HL-60 (cell line): ENCODE measurements around the gene MYH9.

ENCODE experiments used
- POLR2AphosphoS5 ChIP-seq: IDR thresholded peaks from 2 replicates; pipeline ENCODE4 v1.6.1; 2012; ENCODE audit warnings: low read depth
- TF ChIP-seq, protein P1 (sequence below): IDR thresholded peaks from one replicate; pipeline ENCODE4 v1.5.1; 2011; ENCODE audit warnings: low read length, control low read depth, inconsistent platforms; ENCODE audit not compliant: insufficient read depth
- TF ChIP-seq, protein P2 (sequence below): IDR thresholded peaks from 2 replicates; pipeline ENCODE4 v1.6.1; 2012; ENCODE audit warnings: low read depth; ENCODE audit not compliant: insufficient replicate concordance

DNA sequence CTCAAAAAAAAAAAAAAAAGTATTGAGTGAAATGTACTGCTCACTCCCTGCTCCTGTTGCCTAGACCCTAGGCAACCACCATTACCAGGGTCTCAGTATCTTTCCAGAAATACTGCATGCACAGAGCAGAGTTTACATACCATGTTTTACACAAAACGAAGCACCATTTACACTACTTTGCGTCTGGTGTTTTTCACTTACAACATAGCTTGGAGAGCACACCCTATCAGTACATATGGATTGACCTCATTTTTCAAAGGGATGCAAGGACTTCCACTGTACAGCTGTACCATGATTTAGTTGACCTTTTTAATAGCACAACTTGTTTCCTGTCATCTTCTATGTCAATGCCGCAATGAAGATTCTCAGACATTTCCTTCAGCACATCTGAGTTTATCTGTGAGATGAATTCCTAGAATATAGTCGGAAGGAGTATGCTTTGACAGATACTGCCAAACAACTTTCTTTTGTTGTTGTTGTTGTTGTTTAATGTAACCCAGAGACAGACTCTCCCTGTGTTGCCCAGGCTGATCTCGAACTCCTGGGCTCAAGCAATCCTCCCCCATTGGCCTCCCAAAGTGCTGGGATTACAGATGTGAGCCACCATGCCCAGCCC is 6.1 kb downstream of the MYH9 start:
- TF ChIP-seq POLR2AphosphoS5 = no peak
- TF ChIP-seq, protein P1, sequence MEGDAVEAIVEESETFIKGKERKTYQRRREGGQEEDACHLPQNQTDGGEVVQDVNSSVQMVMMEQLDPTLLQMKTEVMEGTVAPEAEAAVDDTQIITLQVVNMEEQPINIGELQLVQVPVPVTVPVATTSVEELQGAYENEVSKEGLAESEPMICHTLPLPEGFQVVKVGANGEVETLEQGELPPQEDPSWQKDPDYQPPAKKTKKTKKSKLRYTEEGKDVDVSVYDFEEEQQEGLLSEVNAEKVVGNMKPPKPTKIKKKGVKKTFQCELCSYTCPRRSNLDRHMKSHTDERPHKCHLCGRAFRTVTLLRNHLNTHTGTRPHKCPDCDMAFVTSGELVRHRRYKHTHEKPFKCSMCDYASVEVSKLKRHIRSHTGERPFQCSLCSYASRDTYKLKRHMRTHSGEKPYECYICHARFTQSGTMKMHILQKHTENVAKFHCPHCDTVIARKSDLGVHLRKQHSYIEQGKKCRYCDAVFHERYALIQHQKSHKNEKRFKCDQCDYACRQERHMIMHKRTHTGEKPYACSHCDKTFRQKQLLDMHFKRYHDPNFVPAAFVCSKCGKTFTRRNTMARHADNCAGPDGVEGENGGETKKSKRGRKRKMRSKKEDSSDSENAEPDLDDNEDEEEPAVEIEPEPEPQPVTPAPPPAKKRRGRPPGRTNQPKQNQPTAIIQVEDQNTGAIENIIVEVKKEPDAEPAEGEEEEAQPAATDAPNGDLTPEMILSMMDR = no peak
- TF ChIP-seq, protein P2, sequence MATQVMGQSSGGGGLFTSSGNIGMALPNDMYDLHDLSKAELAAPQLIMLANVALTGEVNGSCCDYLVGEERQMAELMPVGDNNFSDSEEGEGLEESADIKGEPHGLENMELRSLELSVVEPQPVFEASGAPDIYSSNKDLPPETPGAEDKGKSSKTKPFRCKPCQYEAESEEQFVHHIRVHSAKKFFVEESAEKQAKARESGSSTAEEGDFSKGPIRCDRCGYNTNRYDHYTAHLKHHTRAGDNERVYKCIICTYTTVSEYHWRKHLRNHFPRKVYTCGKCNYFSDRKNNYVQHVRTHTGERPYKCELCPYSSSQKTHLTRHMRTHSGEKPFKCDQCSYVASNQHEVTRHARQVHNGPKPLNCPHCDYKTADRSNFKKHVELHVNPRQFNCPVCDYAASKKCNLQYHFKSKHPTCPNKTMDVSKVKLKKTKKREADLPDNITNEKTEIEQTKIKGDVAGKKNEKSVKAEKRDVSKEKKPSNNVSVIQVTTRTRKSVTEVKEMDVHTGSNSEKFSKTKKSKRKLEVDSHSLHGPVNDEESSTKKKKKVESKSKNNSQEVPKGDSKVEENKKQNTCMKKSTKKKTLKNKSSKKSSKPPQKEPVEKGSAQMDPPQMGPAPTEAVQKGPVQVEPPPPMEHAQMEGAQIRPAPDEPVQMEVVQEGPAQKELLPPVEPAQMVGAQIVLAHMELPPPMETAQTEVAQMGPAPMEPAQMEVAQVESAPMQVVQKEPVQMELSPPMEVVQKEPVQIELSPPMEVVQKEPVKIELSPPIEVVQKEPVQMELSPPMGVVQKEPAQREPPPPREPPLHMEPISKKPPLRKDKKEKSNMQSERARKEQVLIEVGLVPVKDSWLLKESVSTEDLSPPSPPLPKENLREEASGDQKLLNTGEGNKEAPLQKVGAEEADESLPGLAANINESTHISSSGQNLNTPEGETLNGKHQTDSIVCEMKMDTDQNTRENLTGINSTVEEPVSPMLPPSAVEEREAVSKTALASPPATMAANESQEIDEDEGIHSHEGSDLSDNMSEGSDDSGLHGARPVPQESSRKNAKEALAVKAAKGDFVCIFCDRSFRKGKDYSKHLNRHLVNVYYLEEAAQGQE = no peak
